Measurements from ENCODE around the gene RYR1. TPM values are rescaled to one million over a fixed set of nuclear protein-coding genes. Genes with fewer than 3 reads are reported as not detected.

Gene RYR1
- total RNA-seq, 4 donors from 2014 or later, result 1.5 to 8.8 (median 4.4) TPM

DNA sequence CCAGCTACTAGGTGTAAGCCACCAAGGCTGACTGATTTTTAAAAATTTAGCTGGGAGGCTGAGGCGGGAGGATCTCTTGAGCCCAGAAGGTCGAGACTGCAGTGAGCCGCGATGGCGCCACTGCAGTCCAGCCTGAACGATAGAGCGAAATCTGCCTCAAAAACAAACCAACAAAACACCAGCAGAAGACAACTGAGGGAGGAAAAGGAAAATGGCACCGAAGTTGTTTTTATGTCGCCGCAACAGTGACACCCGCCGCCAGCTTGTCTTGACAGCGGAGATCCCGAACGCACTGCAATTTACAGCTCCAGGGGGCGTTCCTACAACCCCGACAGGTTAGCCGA lies 30.9 kb upstream of the RYR1 start:
- TF ChIP-seq, protein P1, sequence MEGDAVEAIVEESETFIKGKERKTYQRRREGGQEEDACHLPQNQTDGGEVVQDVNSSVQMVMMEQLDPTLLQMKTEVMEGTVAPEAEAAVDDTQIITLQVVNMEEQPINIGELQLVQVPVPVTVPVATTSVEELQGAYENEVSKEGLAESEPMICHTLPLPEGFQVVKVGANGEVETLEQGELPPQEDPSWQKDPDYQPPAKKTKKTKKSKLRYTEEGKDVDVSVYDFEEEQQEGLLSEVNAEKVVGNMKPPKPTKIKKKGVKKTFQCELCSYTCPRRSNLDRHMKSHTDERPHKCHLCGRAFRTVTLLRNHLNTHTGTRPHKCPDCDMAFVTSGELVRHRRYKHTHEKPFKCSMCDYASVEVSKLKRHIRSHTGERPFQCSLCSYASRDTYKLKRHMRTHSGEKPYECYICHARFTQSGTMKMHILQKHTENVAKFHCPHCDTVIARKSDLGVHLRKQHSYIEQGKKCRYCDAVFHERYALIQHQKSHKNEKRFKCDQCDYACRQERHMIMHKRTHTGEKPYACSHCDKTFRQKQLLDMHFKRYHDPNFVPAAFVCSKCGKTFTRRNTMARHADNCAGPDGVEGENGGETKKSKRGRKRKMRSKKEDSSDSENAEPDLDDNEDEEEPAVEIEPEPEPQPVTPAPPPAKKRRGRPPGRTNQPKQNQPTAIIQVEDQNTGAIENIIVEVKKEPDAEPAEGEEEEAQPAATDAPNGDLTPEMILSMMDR (IDR thresholded peaks at IDR 0.05; ENCODE audit: low read depth), result no peak

GRCh38 chr19:38402967-38403674 lies 30.4 kb upstream of the RYR1 start, which contains the start of gene FAM98C:
Gene FAM98C (plus strand): TSS chr19:38403093. CDS start chr19:38403154, 61 bp downstream.
- TF ChIP-seq, protein P1 (IDR thresholded peaks at IDR 0.05; ENCODE audit: low read depth), result no peak

- TF ChIP-seq, protein P1 (IDR thresholded peaks at IDR 0.05; ENCODE audit: low read depth), result no peak
Observed at GRCh38 chr19:38404858-38405257, 28.6 kb upstream of the RYR1 start.

GRCh38 chr19:38405276-38405675 lies 28.2 kb upstream of the RYR1 start:
- TF ChIP-seq, protein P1 (IDR thresholded peaks at IDR 0.05; ENCODE audit: low read depth), result no peak

DNA sequence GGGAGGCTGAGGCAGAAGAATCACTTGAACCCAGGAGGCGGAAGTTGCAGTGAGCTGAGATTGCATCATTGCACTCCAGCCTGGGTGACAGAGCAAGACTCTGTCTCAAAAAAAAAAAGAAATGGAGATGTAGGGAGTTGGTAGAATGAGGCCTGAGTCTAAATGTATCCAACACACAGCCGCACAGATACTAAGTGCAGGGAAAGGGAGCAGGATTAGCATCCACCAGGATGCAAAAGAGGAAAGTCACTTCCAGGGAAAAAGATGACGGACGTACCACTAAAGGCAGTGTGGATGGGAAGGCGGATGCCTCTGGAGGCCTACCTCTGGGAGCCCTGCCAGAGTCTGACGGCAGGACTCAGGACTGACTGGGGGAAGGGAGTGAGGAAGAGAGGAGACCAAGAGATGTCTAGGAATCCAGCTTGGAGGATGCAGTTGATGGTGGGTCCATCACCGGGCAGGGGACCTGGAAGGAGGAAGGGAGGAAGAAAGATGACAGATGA lies 23.8 kb upstream of the RYR1 start:
- TF ChIP-seq, protein P1 (IDR thresholded peaks at IDR 0.05; ENCODE audit: low read depth), result no peak

DNA sequence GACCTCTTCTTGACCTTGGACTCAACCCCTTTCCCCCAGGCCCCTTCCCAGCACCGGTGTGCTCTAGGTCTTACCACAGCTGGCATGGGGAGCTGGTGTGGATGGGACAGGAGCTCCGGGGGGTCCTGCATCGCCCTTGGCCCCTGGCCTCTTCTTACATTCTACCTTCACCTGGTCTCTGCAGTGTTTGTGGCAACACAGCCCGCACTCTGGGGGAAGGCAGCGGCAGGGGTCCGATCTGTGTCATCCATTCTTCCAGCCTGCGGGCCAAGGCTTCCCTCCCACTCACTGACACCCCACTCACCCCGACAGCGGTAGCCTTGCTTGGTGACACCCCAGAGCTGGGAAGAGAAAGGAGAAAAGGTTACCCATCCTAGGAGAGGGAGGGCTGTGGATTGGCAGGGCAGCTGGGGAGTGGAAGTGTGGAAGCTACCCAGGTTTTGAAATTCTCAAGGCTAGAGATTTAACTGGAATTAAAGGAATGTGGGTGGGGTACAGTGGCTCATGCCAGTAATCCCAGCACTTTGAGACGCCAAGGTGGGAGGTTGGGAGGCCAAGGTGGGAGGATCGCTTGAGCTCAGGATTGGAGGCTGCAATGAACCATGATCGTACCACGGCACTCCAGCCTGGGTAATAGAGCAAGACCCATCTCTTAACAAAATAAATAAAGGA lies 22.3 kb upstream of the RYR1 start:
- TF ChIP-seq, protein P1 (IDR thresholded peaks at IDR 0.05; ENCODE audit: low read depth), result no peak

GRCh38 chr19:38412491-38412890 lies 21.0 kb upstream of the RYR1 start:
- TF ChIP-seq, protein P1 (IDR thresholded peaks at IDR 0.05; ENCODE audit: low read depth), result no peak
